Measurements from ENCODE around the gene ASTN2.

GRCh38 chr9:117341151-117341550, 73.7 kb downstream of the ASTN2 start:
- TF ChIP-seq CTCF (IDR thresholded peaks at IDR 0.05; ENCODE audit: low read depth, low read length, poor library complexity, severe bottlenecking) (no peak), EZH2phosphoT487 (IDR thresholded peaks at IDR 0.05; ENCODE audit: borderline replicate concordance, low read length) (no peak)

Data from DOHH2 (cell line).